ENCODE measurements around the gene HOXB3.

Gene HOXB3

DNA sequence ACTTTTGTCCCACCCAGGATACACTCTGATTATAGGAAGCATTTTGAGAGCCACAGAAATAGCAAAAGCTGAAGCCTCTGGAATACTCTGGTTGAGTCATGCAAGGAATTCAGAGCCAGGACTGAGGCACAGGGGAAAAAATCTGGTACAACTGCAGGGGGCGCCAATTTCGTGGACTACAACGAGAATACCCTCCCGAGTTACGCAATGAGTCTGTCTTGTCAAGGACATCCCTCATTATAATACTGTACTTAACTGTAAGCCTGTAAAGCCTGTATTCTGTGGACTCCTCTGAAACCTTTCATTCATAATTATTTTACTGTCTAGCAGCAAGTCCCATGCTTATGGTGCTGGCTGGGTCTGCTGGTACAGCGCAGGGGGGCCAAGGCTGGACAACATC, 67.0 kb downstream of the HOXB3 start:
- ATAC-seq, result no peak
- TF ChIP-seq TOX (CRISPR knock-in tag; IDR thresholded peaks at IDR 0.05; ENCODE audit: borderline replicate concordance), result no peak
- no peak for TF ChIP-seq ZC3H10 (CRISPR knock-in tag; IDR thresholded peaks at IDR 0.05)
- no peak for TF ChIP-seq CSDC2 (CRISPR knock-in tag; IDR thresholded peaks at IDR 0.05)
- no peak for TF ChIP-seq ZNF565 (CRISPR knock-in tag; conservative IDR thresholded peaks at IDR 0.05; ENCODE audit: low read depth)
- TF ChIP-seq ESRRG (CRISPR knock-in tag; IDR thresholded peaks at IDR 0.05), result no peak

DNA sequence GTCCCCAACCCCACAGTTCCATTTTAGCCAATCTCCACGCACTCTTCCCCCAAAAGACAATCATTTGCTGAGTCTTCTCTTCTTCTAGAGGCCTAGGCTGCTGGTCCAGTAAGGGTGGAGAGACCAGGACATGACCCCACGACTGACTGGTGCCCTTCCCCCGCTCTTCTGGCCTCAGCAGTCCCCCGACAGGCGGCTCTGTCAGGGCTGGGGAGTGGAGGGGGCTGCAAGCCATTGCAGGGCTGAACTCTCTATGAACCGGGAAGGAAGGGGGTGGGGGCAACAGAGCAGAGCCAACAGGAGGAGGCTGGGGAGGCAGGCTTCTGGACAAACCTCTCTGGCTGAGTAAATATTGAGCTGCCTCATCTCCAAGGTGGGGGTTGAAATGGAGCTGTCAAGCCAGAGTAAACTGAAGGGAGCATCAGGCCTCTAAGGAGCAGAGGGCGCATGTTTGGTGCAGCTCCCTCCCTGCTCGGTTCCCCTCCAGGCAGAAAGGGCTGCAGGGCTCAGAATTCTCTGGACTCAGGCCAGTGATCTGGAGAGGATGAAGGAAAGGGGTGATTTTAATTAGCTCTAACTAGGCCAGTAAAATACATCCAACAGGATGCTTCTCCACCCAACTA, 67.9 kb downstream of the HOXB3 start:
- ATAC-seq, result no peak
- TF ChIP-seq GLIS3 (CRISPR knock-in tag; IDR thresholded peaks at IDR 0.05) (no peak), BACH2 (CRISPR knock-in tag; IDR thresholded peaks at IDR 0.05; ENCODE audit: borderline replicate concordance) (no peak), TCF4 (CRISPR knock-in tag; IDR thresholded peaks at IDR 0.05; ENCODE audit: borderline replicate concordance) (no peak), ARNTL (CRISPR knock-in tag; IDR thresholded peaks at IDR 0.05; ENCODE audit: borderline replicate concordance, low read depth) (no peak), SNAI2 (CRISPR knock-in tag; IDR thresholded peaks at IDR 0.05) (no peak), PPARA (CRISPR knock-in tag; IDR thresholded peaks at IDR 0.05; ENCODE audit: borderline replicate concordance) (no peak), ZFP3 (CRISPR knock-in tag; IDR thresholded peaks at IDR 0.05) (no peak), ESRRG (CRISPR knock-in tag; IDR thresholded peaks at IDR 0.05) (no peak), ZFP30 (CRISPR knock-in tag; IDR thresholded peaks at IDR 0.05) (no peak), ISL1 (CRISPR knock-in tag; IDR thresholded peaks at IDR 0.05) (no peak)
- TF ChIP-seq, protein P1, sequence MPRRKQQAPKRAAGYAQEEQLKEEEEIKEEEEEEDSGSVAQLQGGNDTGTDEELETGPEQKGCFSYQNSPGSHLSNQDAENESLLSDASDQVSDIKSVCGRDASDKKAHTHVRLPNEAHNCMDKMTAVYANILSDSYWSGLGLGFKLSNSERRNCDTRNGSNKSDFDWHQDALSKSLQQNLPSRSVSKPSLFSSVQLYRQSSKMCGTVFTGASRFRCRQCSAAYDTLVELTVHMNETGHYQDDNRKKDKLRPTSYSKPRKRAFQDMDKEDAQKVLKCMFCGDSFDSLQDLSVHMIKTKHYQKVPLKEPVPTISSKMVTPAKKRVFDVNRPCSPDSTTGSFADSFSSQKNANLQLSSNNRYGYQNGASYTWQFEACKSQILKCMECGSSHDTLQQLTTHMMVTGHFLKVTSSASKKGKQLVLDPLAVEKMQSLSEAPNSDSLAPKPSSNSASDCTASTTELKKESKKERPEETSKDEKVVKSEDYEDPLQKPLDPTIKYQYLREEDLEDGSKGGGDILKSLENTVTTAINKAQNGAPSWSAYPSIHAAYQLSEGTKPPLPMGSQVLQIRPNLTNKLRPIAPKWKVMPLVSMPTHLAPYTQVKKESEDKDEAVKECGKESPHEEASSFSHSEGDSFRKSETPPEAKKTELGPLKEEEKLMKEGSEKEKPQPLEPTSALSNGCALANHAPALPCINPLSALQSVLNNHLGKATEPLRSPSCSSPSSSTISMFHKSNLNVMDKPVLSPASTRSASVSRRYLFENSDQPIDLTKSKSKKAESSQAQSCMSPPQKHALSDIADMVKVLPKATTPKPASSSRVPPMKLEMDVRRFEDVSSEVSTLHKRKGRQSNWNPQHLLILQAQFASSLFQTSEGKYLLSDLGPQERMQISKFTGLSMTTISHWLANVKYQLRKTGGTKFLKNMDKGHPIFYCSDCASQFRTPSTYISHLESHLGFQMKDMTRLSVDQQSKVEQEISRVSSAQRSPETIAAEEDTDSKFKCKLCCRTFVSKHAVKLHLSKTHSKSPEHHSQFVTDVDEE (CRISPR knock-in tag; IDR thresholded peaks at IDR 0.05), result no peak

DNA sequence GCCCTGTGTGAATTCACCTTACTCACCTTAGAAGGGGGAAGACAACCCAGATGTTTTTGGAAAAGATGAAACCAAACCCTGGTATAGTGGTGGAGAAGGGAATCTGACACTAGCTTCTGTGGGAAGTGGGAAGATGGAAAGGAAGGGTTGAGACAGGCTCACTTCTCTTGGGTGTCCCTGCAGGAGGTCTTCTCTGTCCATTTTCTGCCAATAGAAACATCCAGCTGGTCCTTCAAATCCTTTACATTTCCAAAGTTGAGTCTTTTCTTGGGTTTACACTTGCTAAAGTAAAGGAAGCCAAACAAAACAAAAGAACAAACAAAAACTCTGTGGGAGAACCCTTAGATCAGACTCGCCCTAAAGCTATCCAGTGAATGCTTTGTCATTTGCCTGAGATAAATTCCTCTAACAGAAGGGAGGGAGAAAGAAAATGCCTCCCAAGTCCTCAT, 69.4 kb downstream of the HOXB3 start:
- no peak for TF ChIP-seq ZNF8 (CRISPR knock-in tag; IDR thresholded peaks at IDR 0.05)
- TF ChIP-seq, protein P1 (CRISPR knock-in tag; IDR thresholded peaks at IDR 0.05), result no peak
- TF ChIP-seq ESRRG (CRISPR knock-in tag; IDR thresholded peaks at IDR 0.05), result no peak
- TF ChIP-seq, protein P2, sequence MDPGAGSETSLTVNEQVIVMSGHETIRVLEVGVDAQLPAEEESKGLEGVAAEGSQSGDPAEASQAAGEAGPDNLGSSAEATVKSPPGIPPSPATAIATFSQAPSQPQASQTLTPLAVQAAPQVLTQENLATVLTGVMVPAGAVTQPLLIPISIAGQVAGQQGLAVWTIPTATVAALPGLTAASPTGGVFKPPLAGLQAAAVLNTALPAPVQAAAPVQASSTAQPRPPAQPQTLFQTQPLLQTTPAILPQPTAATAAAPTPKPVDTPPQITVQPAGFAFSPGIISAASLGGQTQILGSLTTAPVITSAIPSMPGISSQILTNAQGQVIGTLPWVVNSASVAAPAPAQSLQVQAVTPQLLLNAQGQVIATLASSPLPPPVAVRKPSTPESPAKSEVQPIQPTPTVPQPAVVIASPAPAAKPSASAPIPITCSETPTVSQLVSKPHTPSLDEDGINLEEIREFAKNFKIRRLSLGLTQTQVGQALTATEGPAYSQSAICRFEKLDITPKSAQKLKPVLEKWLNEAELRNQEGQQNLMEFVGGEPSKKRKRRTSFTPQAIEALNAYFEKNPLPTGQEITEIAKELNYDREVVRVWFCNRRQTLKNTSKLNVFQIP (CRISPR knock-in tag; IDR thresholded peaks at IDR 0.05; ENCODE audit: borderline replicate concordance, low read depth), result no peak
- TF ChIP-seq OSR1 (CRISPR knock-in tag; IDR thresholded peaks at IDR 0.05), result no peak
- TF ChIP-seq ZNF565 (CRISPR knock-in tag; conservative IDR thresholded peaks at IDR 0.05; ENCODE audit: low read depth), result no peak
- no peak for TF ChIP-seq ZFP30 (CRISPR knock-in tag; IDR thresholded peaks at IDR 0.05)
- ATAC-seq, result no peak

DNA sequence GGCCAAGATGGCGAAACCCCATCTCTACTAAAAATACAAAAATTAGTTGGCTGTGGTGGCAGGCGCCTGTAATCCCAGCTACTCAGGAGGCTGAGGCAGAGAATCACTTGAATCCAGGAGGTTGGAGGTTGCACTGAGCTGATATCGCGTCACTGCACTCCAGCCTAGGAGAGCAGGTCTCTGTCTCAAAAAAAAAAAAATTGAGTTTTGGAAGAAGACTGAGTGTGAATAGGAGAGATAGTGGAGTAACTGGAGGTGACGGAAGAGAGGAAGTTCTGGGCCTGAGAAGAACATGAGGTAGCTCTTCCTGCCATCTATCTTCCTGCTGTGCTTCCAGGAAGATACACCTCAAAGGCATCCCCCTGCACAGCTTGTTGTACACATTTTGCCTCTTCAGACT, 70.6 kb downstream of the HOXB3 start:
- TF ChIP-seq, protein P3, sequence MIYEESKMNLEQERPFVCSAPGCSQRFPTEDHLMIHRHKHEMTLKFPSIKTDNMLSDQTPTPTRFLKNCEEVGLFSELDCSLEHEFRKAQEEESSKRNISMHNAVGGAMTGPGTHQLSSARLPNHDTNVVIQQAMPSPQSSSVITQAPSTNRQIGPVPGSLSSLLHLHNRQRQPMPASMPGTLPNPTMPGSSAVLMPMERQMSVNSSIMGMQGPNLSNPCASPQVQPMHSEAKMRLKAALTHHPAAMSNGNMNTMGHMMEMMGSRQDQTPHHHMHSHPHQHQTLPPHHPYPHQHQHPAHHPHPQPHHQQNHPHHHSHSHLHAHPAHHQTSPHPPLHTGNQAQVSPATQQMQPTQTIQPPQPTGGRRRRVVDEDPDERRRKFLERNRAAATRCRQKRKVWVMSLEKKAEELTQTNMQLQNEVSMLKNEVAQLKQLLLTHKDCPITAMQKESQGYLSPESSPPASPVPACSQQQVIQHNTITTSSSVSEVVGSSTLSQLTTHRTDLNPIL (CRISPR knock-in tag; IDR thresholded peaks at IDR 0.05; ENCODE audit: low read depth), result no peak
- TF ChIP-seq, protein P1 (CRISPR knock-in tag; IDR thresholded peaks at IDR 0.05), result no peak
- TF ChIP-seq, protein P4, sequence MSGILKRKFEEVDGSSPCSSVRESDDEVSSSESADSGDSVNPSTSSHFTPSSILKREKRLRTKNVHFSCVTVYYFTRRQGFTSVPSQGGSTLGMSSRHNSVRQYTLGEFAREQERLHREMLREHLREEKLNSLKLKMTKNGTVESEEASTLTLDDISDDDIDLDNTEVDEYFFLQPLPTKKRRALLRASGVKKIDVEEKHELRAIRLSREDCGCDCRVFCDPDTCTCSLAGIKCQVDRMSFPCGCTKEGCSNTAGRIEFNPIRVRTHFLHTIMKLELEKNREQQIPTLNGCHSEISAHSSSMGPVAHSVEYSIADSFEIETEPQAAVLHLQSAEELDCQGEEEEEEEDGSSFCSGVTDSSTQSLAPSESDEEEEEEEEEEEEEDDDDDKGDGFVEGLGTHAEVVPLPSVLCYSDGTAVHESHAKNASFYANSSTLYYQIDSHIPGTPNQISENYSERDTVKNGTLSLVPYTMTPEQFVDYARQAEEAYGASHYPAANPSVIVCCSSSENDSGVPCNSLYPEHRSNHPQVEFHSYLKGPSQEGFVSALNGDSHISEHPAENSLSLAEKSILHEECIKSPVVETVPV (CRISPR knock-in tag; IDR thresholded peaks at IDR 0.05), result no peak
- TF ChIP-seq ZFP3 (CRISPR knock-in tag; IDR thresholded peaks at IDR 0.05) (no peak), ARNTL (CRISPR knock-in tag; IDR thresholded peaks at IDR 0.05; ENCODE audit: borderline replicate concordance, low read depth) (no peak), GLIS3 (CRISPR knock-in tag; IDR thresholded peaks at IDR 0.05) (no peak), SNAI2 (CRISPR knock-in tag; IDR thresholded peaks at IDR 0.05) (no peak), ESRRG (CRISPR knock-in tag; IDR thresholded peaks at IDR 0.05) (no peak)
- no peak for ATAC-seq

All from SK-N-SH treated with all-trans-retinoic acid at 6 μM for 48 hours (cell line).